ENCODE measurements around the gene MET. TPM values are rescaled to one million over a fixed set of nuclear protein-coding genes. Genes with fewer than 3 reads are reported as not detected.

MET gene
- total and polyA plus RNA-seq, 2 of the 8 experiments (the other 6 are each of a cell fraction or from before 2014, with no cell fraction given) = 3.5 to 12.9 TPM

DNA sequence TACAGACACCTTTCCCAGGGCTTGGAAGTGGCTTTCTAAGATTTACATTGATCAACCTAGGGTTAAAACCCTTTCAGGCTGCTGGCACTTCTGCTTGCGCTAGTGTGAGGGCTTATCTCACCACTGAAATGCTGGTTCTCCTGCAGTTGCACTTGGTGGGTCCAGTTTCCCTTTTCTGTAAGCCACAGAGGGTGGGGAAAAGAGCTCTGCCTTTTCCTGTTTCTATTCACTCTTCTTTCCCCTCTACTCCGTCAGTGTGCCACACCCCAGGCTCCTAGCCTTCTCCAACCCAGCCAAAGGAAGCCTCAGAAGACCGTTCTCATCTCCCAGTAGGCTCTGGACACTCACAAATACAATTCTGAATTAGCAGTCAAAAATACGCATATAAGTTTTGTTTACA, 171.4 kb downstream of the MET start:
- H2BK20ac ChIP-seq (ENCODE audit: low read length) = no peak overlapping the region
- POLR2A ChIA-PET (ENCODE audit: partially characterized antibody) = no interaction called here
- 93% methylated on average over 4 of the region's 4 CpGs; no CpG with 5 or more reads in 1 of the 2 experiments for WGBS, 2 experiments (ENCODE audit: extremely low coverage in 1 of 2, insufficient coverage in 1 of 2, insufficient read length in 1 of 2, insufficient replicate concordance in 2 of 2, low coverage in 1 of 2, low lambda C conversion rate in 2 of 2, missing lambda C conversion rate in 1 of 2)
- FAIRE-seq (no peak), DNase-seq (ENCODE audit: low read depth in 1 of 2, low spot score in 2 of 2) (no peak)
- no peaks in the 10 kb centered on the region for H3K36me3 ChIP-seq (ENCODE audit: control insufficient read depth in 2 of 4, insufficient read depth in 4 of 4, low read length in 3 of 4)
- H4K5ac ChIP-seq (ENCODE audit: insufficient read length, low read depth, low read length) = no peak overlapping the region
- no peak overlapping the region for H3K4ac ChIP-seq (replicated peaks; ENCODE audit: insufficient read length, low read depth, low read length)
- H2BK120ac ChIP-seq (replicated peaks; ENCODE audit: low read depth, low read length) = no peak overlapping the region
- H4K8ac ChIP-seq (ENCODE audit: extremely low read depth, insufficient read depth, low read length) = no peak overlapping the region
- no peak overlapping the region for H3K56ac ChIP-seq (replicated peaks; ENCODE audit: insufficient read length, low read depth, low read length)
- no peaks in the 10 kb centered on the region for H3K27me3 ChIP-seq (replicated peaks in 1 of 4; ENCODE audit: control insufficient read depth in 3 of 4, extremely low read depth in 1 of 4, insufficient read depth in 3 of 4, low read length in 3 of 4)
- CTCF ChIA-PET (ENCODE audit: partially characterized antibody) = no interaction called here
- no peak overlapping the region for H3K27ac ChIP-seq (ENCODE audit: low read depth, low read length)
- no peak overlapping the region for H2BK12ac ChIP-seq (ENCODE audit: low read depth, low read length)
- H4K20me1 ChIP-seq (replicated peaks in 1 of 2; ENCODE audit: control insufficient read depth in 1 of 2, insufficient read depth in 2 of 2, low read length in 2 of 2) = no peaks in the 10 kb centered on the region
- no peaks in the 10 kb centered on the region for H3K4me1 ChIP-seq (replicated peaks in 1 of 4; ENCODE audit: control insufficient read depth in 3 of 4, insufficient read depth in 4 of 4, low read length in 3 of 4)
- no peaks in the 10 kb centered on the region for H3K23me2 ChIP-seq (ENCODE audit: low read depth, low read length)
- no peak overlapping the region for H2AK5ac ChIP-seq (ENCODE audit: low read depth, low read length)
- no peaks in the 10 kb centered on the region for H3K79me2 ChIP-seq (ENCODE audit: control insufficient read depth in 1 of 2, insufficient read depth in 2 of 2, low read length in 2 of 2)
- H3K79me1 ChIP-seq (ENCODE audit: low read depth, low read length) = no peaks in the 10 kb centered on the region
- no peaks in the 10 kb centered on the region for H3K9me3 ChIP-seq (ENCODE audit: insufficient read depth in 2 of 2, low read depth in 1 of 2, low read length in 1 of 2)
- no peak overlapping the region for H3K9ac ChIP-seq (replicated peaks in 1 of 4; ENCODE audit: extremely low read depth in 1 of 4, low read depth in 3 of 4, low read length in 3 of 4)
- no peak overlapping the region for H3K4me2 ChIP-seq (ENCODE audit: insufficient read depth in 1 of 2, low read depth in 2 of 2, low read length in 2 of 2)
- no peak overlapping the region for H4K91ac ChIP-seq (replicated peaks; ENCODE audit: insufficient read length, low read length)
- H3K14ac ChIP-seq (ENCODE audit: insufficient read length) = no peak overlapping the region
- H3K4me3 ChIP-seq (ENCODE audit: extremely low read depth in 1 of 4, insufficient read depth in 2 of 4, low read depth in 3 of 4, low read length in 4 of 4) = no peak overlapping the region
- H3K23ac ChIP-seq (ENCODE audit: insufficient read length) = no peak overlapping the region
- H2BK15ac ChIP-seq (ENCODE audit: low read length) = no peak overlapping the region
- no peak overlapping the region for H2AFZ ChIP-seq (ENCODE audit: low read length)
- no peak overlapping the region for H3K18ac ChIP-seq (ENCODE audit: extremely low read depth, low read length)
- no peak overlapping the region for H2BK5ac ChIP-seq (ENCODE audit: low read depth, low read length)
- no peak for TF ChIP-seq RFX5 (IDR thresholded peaks at IDR 0.05; ENCODE audit: borderline replicate concordance, low read depth, low read length)
- TF ChIP-seq TAF7 (optimal IDR thresholded peaks at IDR 0.05; ENCODE audit: borderline replicate concordance, low read depth, low read length) = no peak
- no peak for TF ChIP-seq NRF1 (IDR thresholded peaks at IDR 0.05; ENCODE audit: low read depth, low read length)
- TF ChIP-seq GTF2F1 (IDR thresholded peaks at IDR 0.05; ENCODE audit: borderline replicate concordance, low read depth, low read length) = no peak
- no peak for TF ChIP-seq KDM4A (IDR thresholded peaks at IDR 0.05; ENCODE audit: low read depth, low read length, severe bottlenecking)
- TF ChIP-seq, protein P1, sequence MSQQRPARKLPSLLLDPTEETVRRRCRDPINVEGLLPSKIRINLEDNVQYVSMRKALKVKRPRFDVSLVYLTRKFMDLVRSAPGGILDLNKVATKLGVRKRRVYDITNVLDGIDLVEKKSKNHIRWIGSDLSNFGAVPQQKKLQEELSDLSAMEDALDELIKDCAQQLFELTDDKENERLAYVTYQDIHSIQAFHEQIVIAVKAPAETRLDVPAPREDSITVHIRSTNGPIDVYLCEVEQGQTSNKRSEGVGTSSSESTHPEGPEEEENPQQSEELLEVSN (IDR thresholded peaks at IDR 0.05) = no peak
- TF ChIP-seq TCF12 (IDR thresholded peaks at IDR 0.05; ENCODE audit: low read depth, low read length) = no peak
- TF ChIP-seq RNF2 (IDR thresholded peaks at IDR 0.05; ENCODE audit: borderline replicate concordance, low read depth, low read length, missing control alignments, poor library complexity, severe bottlenecking) = no peak
- TF ChIP-seq FOSL1 (IDR thresholded peaks at IDR 0.05; ENCODE audit: insufficient read depth, low read depth, low read length) = no peak
- no peak for TF ChIP-seq CBX5 (IDR thresholded peaks at IDR 0.05; ENCODE audit: low read depth, low read length)
- no peak for TF ChIP-seq HDAC6 (IDR thresholded peaks at IDR 0.05; ENCODE audit: low read depth, low read length)
- no peak for TF ChIP-seq JUN (IDR thresholded peaks at IDR 0.05; ENCODE audit: low read depth, low read length)
- no peak for TF ChIP-seq TAF1 (IDR thresholded peaks at IDR 0.05; ENCODE audit: low read depth, low read length)
- no peak for TF ChIP-seq HDAC2 (IDR thresholded peaks at IDR 0.05; ENCODE audit: borderline replicate concordance in 1 of 2, low read depth in 2 of 2, low read length in 2 of 2)
